ENCODE measurements around the gene PLTP.
"Not testable (repeated sequence)": the region's sequence is repeated elsewhere in the genome, so short reads cannot be mapped to it uniquely, and the experiment has no call there.

Gene PLTP

GRCh38 chr20:45896641-45897161 lies 15.3 kb downstream of the PLTP start:
- no peak for DNase-seq

GRCh38 chr20:45894797-45895196 lies 17.2 kb downstream of the PLTP start:
- no peak for DNase-seq

GRCh38 chr20:45893831-45894230 lies 18.1 kb downstream of the PLTP start:
- DNase-seq: no peak

GRCh38 chr20:45892828-45893500 lies 19.0 kb downstream of the PLTP start:
- no peak for DNase-seq

GRCh38 chr20:45892049-45892825 lies 19.7 kb downstream of the PLTP start:
- no peak for DNase-seq

GRCh38 chr20:45890985-45891983 lies 20.7 kb downstream of the PLTP start, which contains the start of the genes CTSA and NEURL2:
TSS of gene CTSA (plus strand) at chr20:45891335. CDS start at chr20:45891569, 234 bp downstream.
TSS of gene NEURL2 (minus strand) at chr20:45891208. CDS start at chr20:45890991, 217 bp downstream.
- DNase-seq: peak in 1 of 2 experiments; percentile 57

GRCh38 chr20:45890077-45890984 lies 21.6 kb downstream of the PLTP start:
- DNase-seq: peak in 1 of 2 experiments; percentile 54

- DNase-seq: no peak
Observed at GRCh38 chr20:45888681-45889080, 23.3 kb downstream of the PLTP start.

- DNase-seq: no peak
Observed at GRCh38 chr20:45887346-45887715, 24.6 kb downstream of the PLTP start, which contains the start of gene SPATA25. TSS of gene SPATA25 (minus strand) at chr20:45887622. CDS start at chr20:45887590, 32 bp downstream.

GRCh38 chr20:45886590-45887345 lies 25.2 kb downstream of the PLTP start:
- no peak for DNase-seq

GRCh38 chr20:45883100-45883469 lies 28.9 kb downstream of the PLTP start:
- no peak for DNase-seq

GRCh38 chr20:45882469-45883099 lies 29.4 kb downstream of the PLTP start:
- no peak for DNase-seq

GRCh38 chr20:45880988-45881788 lies 30.8 kb downstream of the PLTP start, which contains the start of gene ZSWIM1:
TSS of gene ZSWIM1 (plus strand) at chr20:45881227. CDS start at chr20:45882593, 1,366 bp downstream.
- DNase-seq: peak; percentile 91 to 97

- no peak for DNase-seq
Observed at GRCh38 chr20:45878076-45878761, 33.7 kb downstream of the PLTP start.

GRCh38 chr20:45874576-45874975 lies 37.4 kb downstream of the PLTP start:
- no peak for DNase-seq

GRCh38 chr20:45874104-45874481 lies 37.9 kb downstream of the PLTP start:
- not testable (repeated sequence) for DNase-seq

- no peak for DNase-seq
Observed at GRCh38 chr20:45873409-45874103, 38.4 kb downstream of the PLTP start.

GRCh38 chr20:45872626-45873025 lies 39.3 kb downstream of the PLTP start:
- no peak for DNase-seq

Data from cerebellar nuclear complex (tissue), 1 donor.